ENCODE measurements around the gene MGRN1.

MGRN1 gene

DNA sequence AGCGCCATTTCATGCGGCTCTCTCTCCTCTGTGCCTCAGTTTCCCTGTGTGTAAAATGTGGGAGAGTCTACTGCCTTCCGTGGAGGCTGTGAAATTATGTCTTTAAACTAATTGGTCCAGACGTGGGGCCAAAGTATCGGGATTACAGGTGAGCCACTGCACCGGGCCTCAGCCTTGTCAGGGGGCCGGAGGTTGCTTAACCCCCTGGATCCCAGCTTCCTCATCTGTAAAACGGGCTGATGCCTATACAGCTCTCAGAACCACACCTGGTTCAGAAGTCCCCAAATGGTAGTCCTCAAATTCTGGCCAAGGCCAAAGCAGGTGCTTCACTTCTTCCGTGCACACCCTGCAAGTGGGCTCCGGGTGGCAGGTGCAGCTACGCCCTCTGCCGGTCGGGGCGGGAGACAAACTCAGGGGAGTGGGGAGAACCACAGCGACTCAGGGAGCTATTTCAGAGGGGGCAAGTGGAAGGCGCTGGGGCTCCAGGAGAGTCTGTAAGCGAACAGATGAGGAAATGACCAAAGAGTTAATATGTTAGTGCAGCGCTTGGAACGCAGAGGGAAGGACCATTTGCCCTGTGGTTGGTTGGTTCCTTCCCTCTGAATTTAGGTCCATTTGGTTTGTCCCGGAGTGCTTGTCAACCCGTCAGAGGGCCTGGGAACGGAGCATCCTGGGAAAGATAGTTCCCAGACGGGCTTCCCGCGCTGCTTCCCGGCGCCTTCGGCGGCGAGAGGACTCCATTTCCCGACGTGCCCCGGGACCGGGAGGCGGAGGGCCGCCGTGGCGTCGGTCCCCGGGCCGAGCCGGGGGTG is at the start of gene MGRN1:
TSS of gene MGRN1 (plus strand) at position 812 of the 812 bp plus-strand sequence. CDS start 135 bp downstream, outside the sequence.
- peak; percentile 97 for DNase-seq (ENCODE audit: low spot score)

DNA sequence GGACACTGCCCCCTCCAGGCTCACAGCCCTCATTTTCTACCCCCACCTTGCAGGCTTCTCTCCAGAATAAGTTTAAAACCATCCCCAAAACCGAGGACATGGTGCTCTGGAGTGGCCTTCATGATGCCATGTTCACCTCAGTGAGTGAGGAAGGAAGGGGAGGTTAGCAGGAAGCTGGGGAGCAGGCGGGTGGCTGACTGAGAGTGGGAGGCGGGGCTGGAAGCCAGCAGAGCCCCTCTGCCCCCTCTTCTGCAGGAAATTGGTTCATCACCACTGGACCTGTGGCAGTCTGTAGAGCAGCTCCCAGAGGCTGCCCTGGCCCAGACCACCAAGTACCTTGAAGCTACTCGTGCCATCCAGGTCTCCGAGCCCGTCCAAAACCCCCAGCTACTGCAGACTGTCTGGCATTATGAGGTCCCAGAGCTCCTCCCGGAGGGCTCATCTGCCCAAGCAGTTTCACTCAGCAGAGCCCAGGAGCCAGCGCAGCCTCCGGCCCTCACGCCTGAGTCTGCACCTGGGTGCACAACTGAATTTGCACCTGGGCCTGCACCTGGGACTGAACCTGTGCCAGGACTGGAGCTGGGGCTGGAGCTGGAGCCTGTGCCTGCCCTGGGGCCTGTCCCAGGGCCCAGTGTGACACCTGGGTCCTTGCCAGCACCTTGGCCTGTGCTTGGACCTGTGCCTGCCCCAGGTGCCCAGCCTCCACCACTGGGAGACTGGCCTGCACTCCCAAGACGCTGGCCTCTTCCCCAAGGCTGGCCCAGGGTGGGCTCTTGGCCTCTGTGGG is 49.5 kb upstream of the MGRN1 start:
- DNase-seq (ENCODE audit: low spot score): no peak

DNA sequence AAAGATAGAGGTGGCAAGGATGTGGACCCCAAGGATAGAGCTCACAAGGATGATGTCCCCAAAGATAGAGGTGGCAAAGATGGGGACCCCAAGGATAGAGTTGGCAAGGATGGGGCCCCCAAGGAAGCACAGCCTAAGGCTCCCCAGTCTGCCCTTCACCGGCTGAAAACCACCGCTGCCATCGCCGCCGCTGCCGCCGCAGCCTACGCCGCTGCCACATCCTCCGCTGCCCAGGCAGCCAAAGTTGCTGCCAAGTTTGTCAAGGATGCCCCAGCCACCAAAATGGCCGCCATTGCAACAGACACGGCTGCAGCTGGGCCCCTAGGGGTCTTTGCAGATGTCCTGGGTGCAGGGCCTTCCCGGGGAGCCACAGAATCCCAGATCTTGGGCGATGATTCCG is 48.6 kb upstream of the MGRN1 start:
- DNase-seq (ENCODE audit: low spot score): no peak

DNA sequence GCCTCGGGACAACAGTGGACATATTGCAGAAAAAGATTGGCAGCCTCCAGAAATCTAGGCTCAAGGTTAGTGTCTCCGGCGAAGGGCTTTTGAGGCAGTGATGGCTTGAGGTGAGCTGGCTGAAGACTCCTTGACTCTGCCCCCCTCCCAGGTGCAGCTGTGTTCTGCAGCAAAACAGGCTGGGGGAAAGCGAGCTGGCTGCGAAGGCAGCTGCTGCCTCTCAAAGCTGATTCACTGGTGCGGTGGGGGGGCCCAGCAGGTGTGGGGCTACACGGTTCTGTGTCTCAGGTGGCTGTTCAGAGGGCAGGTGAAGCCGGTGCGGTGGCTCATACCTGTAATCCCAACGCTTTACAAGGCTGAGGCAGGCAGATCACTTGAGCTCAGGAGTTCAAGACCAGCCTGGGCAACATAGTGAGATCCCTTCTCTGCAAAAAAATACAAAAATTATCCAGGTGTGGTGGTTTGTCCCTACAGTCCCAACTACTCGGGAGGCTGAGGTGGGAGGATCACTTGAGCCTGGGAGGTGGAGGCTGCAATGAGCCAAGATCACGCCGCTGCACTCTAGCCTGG is 45.6 kb upstream of the MGRN1 start:
- DNase-seq (ENCODE audit: low spot score): no peak

DNA sequence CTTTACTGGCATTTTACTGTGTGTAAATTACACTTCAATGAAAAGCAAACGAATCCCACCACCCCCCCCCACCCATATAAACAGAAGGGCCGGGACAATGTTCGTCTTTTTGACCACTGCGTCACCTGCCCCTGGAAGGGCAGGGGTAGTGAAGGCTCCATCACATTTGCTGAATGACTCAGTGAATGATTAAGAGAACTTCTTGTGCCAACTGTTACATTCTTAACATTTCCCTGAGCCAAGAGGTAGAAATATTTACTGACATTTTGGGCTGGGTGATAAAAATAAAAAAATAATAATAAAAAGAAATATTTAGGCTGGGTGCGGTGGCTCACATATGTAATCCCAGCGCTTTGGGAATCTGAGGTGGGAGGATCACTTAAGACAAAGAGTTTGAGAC is 44.4 kb upstream of the MGRN1 start:
- DNase-seq (ENCODE audit: low spot score): no peak

DNA sequence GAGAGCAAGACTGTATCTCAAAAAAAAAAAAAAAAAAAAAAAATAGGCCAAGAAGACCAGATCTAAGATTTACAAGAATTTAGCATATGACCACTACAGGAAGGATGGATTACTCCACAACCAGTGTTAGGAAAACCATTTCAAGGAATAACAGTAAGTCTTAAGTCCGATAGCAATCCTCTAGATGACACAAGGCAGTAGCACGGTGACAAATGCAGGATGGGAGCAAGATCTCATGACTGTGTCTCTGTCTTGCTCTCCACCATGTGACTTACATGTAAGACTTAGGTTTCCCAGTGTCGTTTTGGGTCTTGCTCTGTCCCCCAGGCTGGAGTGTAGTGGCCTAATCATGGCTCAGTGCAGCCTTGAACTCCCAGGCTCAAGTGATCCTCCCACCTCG is 40.7 kb upstream of the MGRN1 start:
- no peak for DNase-seq (ENCODE audit: low spot score)

DNA sequence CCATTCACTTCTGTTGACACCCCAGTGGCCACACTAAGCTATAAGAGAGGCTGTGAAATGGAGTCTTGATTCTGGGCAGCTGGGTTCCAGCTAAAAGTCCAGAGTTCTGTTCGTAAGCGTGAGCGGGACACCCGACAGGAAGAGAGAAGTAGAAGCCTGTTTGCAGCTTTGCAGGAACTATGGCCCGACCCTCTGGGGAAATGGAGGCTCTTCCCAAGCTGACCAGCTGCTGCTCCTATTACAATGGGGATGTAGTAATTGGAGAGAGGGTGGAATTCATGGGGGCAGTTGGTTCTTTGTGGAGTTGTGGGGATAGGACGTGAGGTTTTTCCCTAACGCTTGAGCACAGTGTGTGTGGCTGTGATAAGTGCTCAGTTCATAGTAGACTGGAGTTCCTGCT is 38.3 kb upstream of the MGRN1 start:
- DNase-seq (ENCODE audit: low spot score): no peak

DNA sequence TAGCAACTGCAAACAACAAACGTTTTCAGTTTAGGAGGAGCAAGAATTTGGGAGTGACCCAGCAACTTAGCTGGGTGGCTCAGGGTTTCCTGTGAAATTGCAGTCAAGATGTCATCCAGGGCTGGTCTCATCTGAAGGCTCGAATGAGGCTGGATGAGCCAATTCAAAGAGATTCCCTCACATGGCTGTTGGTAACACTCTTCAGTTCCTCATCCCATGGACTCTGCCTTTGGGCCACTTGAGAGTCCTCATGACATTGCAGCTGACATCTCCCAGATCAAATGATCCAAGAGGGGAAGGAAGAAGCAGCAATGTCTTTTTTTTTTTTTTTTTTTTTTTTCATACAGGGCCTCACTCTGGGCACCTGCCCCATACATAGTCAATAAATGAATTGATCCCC is 36.2 kb upstream of the MGRN1 start:
- DNase-seq (ENCODE audit: low spot score): no peak

DNA sequence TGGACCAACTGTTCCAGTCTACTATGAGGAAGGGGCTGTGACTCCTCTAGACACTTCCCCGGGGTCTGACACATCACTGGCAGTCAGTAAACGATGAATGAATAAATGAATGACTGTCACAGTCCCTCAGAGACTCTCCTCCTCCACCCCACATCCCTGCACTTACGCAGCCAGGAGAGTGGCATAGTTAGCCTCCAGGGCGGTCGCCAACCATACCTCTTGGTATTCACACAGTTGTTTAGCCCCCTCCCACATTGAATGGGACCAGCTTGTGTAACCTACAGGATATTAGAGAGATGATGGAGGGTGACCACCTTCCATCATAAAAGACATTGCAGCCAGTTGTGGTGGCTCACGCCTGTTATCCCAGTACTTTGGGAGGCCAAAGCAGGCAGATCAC is 35.7 kb upstream of the MGRN1 start:
- DNase-seq (ENCODE audit: low spot score): no peak

DNA sequence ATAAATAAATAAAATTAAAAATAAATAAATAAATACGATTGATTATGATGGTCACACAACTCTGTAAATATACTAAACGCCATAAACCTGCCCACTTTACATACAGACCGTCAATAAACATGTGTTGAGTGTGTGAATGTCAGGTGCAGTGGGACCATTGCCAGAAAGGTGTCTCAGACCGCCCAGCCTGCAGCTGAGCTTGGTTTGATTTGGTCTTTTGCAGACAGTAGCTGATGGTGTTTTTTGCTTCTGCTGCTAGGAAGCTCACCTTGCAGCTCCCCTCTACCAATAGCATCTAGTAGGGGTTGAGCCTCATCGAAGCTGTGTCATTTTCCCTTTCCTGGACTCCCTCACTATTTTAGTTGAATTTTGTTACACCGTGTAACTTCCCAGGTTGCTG is 33.4 kb upstream of the MGRN1 start:
- DNase-seq (ENCODE audit: low spot score): no peak

DNA sequence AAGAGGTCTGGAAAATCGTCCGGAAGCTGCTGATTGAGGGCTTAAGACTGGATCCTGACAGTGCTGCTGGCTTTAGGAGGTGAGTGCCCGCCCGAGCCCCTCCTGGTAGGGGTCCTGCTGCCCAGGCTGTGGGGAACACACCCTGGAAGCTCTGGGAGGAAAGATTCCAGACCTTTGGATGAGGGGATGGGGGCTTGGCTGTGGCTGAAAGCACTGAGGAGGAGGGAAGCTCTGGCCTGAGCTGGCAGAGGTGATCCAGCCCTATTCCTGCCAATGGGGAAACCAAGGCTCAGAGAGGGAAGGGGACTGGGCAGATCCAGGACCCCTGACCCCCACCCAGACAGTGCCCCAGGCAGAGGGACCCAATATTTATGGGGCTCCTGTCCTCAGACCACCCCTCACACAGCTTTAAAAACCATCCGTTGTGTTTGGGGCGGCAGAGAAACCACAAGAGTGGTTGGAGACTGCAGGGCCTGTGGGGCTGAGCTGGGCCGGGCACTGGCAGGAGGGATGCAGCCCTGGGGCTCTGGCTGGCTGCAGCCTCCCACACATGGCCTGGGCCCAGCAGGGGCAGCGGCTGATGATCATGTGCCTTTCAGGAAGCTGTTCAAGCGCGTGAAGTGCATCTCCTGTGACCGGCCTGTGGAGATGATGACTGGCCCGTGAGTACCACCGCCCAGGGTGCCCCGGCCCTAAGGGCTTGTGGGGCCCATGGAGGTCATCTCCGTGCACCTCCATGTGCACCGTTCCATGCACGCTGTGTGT is 32.7 kb upstream of the MGRN1 start:
- DNase-seq (ENCODE audit: low spot score): no peak

DNA sequence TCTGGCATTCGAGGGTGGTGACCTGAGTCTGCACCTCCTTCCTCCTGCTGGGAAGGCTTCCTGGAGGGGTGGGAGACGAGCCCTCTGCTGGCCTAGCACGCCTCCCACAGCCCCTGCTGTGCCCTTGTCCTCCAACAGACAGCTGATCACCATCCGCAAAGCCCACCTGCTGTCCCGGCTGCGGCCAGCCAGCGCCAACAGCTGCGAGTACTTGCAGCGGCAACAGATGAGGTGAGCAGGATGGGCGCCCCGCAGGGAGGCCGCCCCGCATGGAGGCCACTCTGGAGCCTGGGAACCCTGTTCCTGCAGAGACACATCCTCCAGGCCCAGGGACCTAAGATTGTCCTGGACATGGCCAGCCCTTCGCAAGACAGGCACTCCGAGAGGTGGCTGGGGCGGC is 31.5 kb upstream of the MGRN1 start:
- DNase-seq (ENCODE audit: low spot score): no peak

DNA sequence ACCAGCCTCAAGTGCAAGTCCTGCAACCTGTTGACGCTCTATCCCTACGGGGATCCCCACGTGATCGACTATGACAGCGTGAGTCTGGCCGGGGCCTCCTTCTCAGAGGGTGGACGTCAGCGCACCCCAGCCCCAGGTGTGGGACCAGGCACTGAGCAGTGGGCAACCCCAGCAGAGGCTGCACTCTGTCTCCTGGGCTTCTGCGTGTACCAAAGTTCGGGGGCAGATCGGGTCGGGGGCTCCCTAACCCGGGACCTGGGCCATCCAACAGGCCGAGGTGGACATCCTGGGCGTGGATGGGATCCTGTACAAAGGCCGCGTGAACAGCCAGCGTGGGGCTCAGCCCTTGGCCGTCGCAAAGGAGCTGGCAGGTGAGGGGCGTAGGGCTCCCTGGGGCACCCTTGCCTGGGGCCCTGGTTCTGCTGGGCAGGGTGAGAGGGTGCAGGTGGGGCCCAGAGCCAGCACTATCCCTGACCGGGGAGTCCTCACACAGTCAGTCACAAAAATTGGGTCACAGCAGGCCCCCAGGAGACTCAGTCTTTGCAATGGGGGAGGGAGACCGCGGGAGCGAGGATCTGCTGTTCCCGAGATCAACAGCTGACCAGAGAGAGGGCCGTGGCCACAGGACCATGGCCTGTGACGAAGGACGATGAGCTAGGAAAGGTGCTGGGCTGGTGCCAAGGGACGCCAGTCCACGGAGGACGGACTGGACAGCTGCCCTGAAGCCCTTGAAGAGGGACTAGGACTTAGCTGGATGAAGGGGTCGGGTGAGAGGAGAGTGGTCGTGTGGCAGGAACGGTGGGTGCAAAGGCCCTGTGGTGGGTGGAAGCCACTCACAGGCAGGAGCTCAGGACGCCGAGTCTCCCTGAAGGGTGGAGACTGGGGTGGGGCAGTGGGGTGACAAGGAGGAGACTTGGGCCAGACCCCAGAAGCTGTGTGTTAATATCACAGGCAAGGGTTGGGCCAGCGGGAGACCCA is 29.9 kb upstream of the MGRN1 start:
- DNase-seq (ENCODE audit: low spot score): no peak

DNA sequence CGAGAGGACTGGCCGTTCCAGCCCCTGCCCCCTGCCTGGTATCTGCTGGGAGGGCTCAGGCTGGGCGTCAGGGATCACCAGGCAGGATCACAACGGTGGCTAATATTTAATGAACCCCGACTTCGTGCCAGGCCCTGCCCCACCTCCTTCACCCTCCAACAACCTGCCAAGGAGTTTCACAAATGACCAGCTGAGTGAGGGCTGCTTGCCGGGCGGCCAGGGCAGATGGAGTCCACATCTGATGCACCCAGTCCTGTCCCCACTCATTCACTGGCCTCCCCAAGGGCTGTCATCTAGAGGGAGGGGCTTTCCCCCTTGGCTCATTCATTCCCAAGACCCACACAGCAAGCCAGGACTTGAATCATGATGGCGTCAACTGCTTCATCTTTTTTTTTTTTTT is 27.5 kb upstream of the MGRN1 start:
- no peak for DNase-seq (ENCODE audit: low spot score)

DNA sequence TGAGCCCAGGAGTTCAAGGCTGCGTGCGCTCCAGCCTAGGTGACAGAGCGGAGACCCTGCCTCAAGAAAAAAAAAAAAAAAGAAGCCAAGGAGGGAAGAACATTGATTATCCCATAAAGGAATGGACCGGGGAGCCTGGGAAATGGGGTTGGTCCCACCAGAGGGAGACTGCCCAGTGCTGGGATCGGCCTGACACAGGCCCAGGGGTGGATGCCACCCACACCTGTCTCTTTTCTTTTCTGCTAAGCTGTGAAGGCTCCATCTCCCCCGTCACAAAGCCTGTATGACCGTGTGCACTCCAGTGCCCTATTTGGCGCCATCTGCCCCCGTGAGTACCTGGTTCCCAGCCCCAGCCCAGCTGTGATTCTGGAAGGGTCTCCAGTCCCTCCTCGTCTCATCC is 25.6 kb upstream of the MGRN1 start:
- no peak for DNase-seq (ENCODE audit: low spot score)

DNA sequence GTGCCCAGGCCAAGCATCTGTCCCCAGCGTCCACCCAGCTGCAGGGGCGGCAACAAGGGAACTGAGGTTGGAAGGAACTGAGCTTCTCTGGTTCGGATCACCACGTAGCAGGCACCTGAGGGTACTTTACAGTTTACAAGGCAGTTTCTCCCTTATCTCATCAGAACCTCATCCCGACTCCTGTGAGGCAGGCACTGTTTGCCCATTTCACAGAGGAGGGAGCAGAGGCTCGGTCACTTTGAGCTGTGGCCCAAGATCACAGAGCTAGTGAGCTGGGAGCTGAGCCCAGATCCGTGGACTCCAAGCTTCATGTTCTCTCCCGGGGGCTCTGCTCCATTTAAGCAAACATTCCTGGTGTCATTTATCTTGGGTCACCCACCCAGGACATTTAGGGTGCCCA is 25.1 kb upstream of the MGRN1 start:
- no peak for DNase-seq (ENCODE audit: low spot score)

DNA sequence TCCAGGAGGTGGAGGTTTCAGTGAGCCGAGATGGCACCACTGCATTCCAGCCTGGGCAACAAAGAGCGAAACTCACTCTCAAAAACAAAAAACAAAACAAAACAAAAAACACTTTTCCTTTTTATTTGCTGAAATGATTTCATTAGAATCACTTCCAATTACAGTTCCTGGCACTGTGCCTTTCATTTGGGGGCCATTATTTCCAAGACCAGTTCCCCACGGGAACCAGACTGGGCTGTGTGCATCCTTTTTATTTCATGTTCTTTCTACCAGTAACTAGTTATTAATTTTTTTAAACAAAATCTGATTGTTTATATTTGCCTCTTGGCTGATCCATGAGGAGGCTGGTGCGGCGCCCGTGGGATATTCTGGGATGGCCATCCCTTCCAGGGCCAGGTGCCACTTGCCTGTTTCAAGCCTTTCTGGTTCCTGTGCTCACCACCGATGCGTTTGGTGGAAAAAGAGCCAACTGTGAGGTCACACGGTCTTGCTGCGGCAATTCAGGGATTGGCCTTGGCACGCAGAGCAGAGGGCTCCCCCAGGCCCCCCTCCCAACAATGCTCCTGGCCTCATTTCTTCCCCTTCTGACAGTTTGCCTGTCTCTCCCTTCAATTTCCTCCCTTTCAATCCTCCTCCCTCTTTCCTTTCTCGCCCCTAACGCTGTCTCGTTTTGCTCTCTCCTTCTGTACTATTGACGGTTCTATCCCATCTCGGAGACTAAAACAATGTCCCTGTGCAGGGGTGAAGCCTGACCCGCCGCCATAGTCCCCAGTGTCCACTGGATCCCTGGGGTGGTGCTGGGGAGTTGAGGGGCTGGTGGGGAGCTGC is 23.4 kb upstream of the MGRN1 start:
- DNase-seq (ENCODE audit: low spot score): no peak

DNA sequence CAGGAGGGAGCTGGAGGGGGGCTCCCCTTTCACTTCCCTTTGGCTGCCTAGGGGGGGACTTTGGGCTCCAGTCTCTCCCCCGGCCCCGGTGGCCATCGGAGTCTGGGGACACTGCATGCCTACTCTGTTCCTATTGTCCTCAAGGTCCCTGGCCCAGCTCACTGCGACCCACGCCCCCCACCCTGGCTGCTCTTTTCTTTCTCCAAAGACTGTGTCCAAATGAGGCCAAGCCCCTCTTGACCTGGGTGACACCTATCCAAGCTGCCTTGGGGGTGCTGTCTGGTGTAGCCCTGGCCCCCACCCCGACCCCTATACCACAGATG is 22.8 kb upstream of the MGRN1 start:
- DNase-seq (ENCODE audit: low spot score): no peak

DNA sequence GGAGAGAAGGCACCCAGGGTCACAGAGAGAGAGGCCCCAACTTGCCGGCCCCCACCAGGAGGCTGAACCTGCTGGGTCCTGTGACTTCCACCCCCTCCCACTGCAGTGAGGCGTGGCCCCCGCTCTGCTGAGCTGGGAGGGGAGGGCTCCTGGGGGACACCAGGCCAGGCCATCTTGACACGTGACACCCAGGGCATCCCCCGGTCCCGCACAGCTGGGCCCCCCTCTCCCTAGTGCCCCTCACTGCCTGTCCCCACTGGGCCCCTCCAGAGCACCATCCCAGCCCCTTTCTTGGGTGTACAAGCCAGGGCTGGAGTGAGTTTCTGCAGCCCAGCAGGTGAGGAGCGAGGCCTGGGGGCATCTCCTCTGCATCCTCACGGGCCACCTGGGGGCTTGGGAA is 22.3 kb upstream of the MGRN1 start:
- no peak for DNase-seq (ENCODE audit: low spot score)

DNA sequence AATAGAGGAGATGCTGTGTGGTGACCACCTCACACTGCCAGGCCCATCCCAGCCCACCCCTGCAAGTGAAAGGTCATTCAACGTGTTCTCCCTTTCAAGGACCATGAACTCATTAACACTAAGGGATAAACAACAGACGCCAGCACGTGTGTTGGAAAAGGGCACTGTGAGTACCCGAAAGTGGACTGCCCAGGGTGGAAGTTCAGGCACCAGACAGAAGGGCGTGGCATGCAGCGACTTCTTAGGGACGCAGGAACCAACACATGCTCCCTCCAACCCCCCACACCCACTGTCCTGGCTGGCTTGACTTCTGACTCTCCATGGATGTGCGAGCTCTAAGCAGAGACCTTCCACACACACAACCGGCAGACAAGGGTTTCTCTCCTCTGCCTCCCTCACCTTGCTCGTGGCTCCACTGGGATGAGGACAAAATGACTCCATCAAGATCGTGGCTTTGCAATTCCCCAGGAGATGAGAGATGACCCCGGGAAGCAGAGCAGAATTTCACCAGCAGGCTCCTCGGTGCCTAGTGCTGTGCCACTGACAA is 20.9 kb upstream of the MGRN1 start:
- DNase-seq (ENCODE audit: low spot score): no peak
